Neural crest cell (in vitro differentiated cells): Measurements from ENCODE around the gene NANP. TPM values are rescaled to one million over a fixed set of nuclear protein-coding genes. Genes with fewer than 3 reads are reported as not detected.

Experiments
- DNase-seq: peaks from one replicate; pipeline ENCODE4 v3.0.0; 2021; ENCODE audit warnings: low read depth, mixed read lengths, low spot score
- H3K27ac Mint-ChIP-seq: one replicate; pipeline ENCODE4 v1.8.0; 2021; ENCODE audit warnings: mild to moderate bottlenecking, mixed read lengths; ENCODE audit not compliant: unreplicated experiment
- H3K27me3 Mint-ChIP-seq: 2 replicates; pipeline ENCODE4 v1.8.0; 2021; ENCODE audit warnings: low read depth, mild to moderate bottlenecking, mixed read lengths
- H3K36me3 Mint-ChIP-seq: 2 replicates; pipeline ENCODE4 v1.8.0; 2021; ENCODE audit warnings: low read depth, mild to moderate bottlenecking, mixed read lengths
- H3K4me1 Mint-ChIP-seq: 2 replicates; pipeline ENCODE4 v1.8.0; 2021; ENCODE audit warnings: mixed read lengths
- H3K4me3 Mint-ChIP-seq: one replicate; pipeline ENCODE4 v1.8.0; 2021; ENCODE audit warnings: mild to moderate bottlenecking, mixed read lengths
- H3K9me3 Mint-ChIP-seq: 2 replicates; pipeline ENCODE4 v1.8.0; 2021; ENCODE audit warnings: mixed read lengths
- long read RNA-seq: library from polyadenylated mRNA; unstranded; transcript quantifications from one replicate; pipeline ENCODE4 v2.0.0, GENCODE V29; 2020
- total RNA-seq: library from RNA; stranded (reverse); gene quantifications from 2 replicates; pipeline ENCODE4 v1.2.1, GENCODE V29; 2021
- TF ChIP-seq, protein P1 (sequence below): fragments of 200-600 bp; sonication (generic); conservative IDR thresholded peaks from 2 replicates; pipeline ENCODE4 v1.5.0; 2021; ENCODE audit warnings: antibody characterized with exemption, mild to moderate bottlenecking

Gene NANP
- 9.0 and 9.7 TPM in 2 replicates for total RNA-seq
- long read RNA-seq, transcript NANP-201 (2 exons, 3,964 nt), result major isoform, 50 of 53 reads
- long read RNA-seq, partial matches to known transcripts, result 1 of 53 reads
- long read RNA-seq, other reads (novel, unspliced or antisense), result 2 of 53 reads

DNA sequence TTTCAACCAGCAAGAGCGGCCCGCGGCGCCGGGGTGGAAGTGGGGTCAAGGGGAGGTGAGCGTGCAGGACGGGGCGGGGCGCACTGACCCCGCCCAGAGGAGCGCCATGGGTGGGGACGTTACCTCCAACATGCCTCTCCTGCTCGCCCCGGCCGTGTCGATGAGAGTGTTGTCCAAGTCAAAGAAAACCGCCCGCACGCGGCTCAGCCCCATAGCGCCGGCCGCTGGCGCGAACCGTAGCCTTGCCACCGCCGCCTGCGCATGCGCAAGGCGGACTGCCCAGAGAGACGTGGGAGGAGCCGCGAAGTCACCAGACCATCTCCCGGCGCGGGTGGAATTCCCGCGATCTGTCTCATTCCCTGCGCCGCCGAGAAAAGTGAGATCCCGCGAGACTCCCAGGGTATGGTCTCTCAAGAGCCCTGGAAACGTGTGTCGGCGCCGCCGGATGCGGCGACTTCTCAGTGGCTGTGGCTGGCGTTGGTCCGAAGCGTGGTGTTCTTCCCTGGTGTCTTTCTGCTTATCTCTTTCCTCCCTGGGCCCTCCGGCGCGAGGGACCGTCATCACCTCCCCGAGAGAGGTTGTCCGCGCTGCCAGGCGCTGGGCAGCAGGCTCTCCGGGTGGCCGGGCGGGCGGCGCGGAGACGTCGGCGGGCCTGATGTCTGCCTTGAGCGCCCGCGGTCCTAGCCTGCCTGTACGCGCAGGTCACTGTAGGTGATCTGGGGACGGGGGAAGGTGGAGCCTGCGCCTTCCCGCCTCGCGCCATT, at the start of gene NANP:
NANP (minus strand) TSS at position 279 of the 764 bp plus-strand sequence; CDS start at position 213, 66 bp downstream.
- Mint-ChIP-seq H3K4me1 (peaks cover 27% of the 10 kb centered on the region), H3K4me3 (peak within 1 kb of the TSS; percentile 94), H3K27ac (peak within 1 kb of the TSS; percentile 98), H3K36me3 (peaks cover 12% of the 10 kb centered on the region), H3K27me3 (no peaks in the 10 kb centered on the region), H3K9me3 (peaks cover 5% of the 10 kb centered on the region)
- DNase-seq, result peak; percentile 92
- TF ChIP-seq, protein P1, sequence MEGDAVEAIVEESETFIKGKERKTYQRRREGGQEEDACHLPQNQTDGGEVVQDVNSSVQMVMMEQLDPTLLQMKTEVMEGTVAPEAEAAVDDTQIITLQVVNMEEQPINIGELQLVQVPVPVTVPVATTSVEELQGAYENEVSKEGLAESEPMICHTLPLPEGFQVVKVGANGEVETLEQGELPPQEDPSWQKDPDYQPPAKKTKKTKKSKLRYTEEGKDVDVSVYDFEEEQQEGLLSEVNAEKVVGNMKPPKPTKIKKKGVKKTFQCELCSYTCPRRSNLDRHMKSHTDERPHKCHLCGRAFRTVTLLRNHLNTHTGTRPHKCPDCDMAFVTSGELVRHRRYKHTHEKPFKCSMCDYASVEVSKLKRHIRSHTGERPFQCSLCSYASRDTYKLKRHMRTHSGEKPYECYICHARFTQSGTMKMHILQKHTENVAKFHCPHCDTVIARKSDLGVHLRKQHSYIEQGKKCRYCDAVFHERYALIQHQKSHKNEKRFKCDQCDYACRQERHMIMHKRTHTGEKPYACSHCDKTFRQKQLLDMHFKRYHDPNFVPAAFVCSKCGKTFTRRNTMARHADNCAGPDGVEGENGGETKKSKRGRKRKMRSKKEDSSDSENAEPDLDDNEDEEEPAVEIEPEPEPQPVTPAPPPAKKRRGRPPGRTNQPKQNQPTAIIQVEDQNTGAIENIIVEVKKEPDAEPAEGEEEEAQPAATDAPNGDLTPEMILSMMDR, result no peak

- TF ChIP-seq, protein P1, result no peak
- H3K36me3 Mint-ChIP-seq, result peaks cover 41% of the 10 kb centered on the region
- H3K4me3 Mint-ChIP-seq, result no peak overlapping the region
- no peaks in the 10 kb centered on the region for H3K9me3 Mint-ChIP-seq
- no peak for DNase-seq
- no peaks in the 10 kb centered on the region for H3K27me3 Mint-ChIP-seq
- no peak overlapping the region for H3K27ac Mint-ChIP-seq
- H3K4me1 Mint-ChIP-seq, result peaks cover 14% of the 10 kb centered on the region
These were observed 48.9 kb upstream of the NANP start for GRCh38 chr20:25672659-25673235.

DNA sequence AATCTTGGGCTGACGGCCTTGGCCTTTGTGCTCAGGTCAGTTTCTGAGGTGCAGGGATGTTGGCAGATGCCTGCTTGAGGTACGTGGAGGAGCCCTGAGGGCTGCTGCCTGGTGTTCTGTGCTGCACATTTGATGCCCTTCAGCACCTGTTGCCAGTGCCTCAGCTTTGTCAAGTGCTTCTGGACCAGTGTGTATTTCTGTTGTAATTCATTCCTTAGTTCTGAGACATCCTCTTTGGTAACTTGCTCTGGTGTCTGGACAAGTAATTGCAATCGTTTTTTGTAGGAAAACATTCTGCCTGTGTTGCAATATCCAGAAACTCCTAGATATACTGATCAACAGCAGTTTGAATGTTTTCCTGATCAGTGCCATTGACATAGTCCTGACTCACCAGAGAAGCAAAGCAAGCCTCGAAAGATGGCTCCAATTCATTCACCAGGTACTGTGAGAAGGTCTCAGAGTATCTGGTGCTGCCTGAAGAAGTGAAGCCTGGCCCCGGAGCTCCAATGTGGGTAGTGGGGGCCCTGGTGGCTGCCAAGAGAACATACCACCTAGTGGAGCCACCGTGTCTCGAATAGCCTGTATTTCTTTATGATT, 46.1 kb upstream of the NANP start:
- TF ChIP-seq, protein P1, result peak; percentile 32
- no peaks in the 10 kb centered on the region for H3K9me3 Mint-ChIP-seq
- peaks cover 16% of the 10 kb centered on the region for H3K36me3 Mint-ChIP-seq
- H3K4me3 Mint-ChIP-seq, result no peak overlapping the region
- peaks cover 14% of the 10 kb centered on the region for H3K4me1 Mint-ChIP-seq
- DNase-seq, result no peak
- H3K27ac Mint-ChIP-seq, result no peak overlapping the region
- H3K27me3 Mint-ChIP-seq, result no peaks in the 10 kb centered on the region

- H3K4me1 Mint-ChIP-seq, result peaks cover 14% of the 10 kb centered on the region
- no peak for DNase-seq
- no peak overlapping the region for H3K27ac Mint-ChIP-seq
- no peak overlapping the region for H3K4me3 Mint-ChIP-seq
- TF ChIP-seq, protein P1, result no peak
- H3K36me3 Mint-ChIP-seq, result peaks cover 7% of the 10 kb centered on the region
- no peaks in the 10 kb centered on the region for H3K27me3 Mint-ChIP-seq
- no peaks in the 10 kb centered on the region for H3K9me3 Mint-ChIP-seq
These were observed 44.6 kb upstream of the NANP start for GRCh38 chr20:25668446-25668845.

GRCh38 chr20:25659999-25660398, 36.2 kb upstream of the NANP start:
- Mint-ChIP-seq H3K9me3 (no peaks in the 10 kb centered on the region), H3K4me1 (peaks cover 6% of the 10 kb centered on the region), H3K27ac (no peak overlapping the region), H3K36me3 (peaks cover 2% of the 10 kb centered on the region), H3K27me3 (no peaks in the 10 kb centered on the region), H3K4me3 (no peak overlapping the region)
- TF ChIP-seq, protein P1, result no peak
- no peak for DNase-seq
